Nucleus accumbens (tissue), 56 donors: ENCODE results near the gene ANO1.
A peak's percentile ranks its signal among the peaks of the same experiment; 100 is the strongest.

ENCODE experiments used
- DNase-seq, 56 donors: peaks; one replicate each; lab custom pipeline; 2025; lab: John Stamatoyannopoulos, UW

The ANO1 gene

DNA sequence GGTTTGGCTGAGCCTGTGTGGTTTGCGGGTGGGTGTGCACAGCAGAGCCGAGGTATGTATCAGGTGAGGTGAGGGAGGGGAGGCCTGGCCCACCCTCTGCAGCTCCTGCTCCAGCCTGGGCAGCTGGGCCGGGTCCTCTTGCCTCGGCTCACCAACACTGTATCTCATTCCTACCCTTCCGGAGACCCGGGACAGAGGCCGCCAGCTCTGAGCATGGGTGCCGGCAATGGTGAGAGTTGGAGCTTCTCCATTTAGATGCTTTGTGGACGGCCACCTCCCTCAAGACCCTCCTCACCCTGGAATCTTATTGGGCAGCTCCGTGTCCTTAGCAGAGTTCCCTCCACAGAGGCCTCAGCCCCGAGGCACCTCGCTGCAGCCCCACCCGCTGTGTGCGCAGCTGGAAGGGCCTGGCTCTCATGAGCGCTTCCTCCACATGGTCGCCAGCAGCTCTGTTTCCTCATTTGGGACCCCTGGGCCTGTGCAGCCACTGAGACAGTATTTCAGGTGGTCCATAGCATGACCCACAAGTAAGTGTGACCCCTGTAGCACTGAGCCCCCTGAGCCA lies 55.7 kb downstream of the ANO1 start:
- no peak for DNase-seq

DNA sequence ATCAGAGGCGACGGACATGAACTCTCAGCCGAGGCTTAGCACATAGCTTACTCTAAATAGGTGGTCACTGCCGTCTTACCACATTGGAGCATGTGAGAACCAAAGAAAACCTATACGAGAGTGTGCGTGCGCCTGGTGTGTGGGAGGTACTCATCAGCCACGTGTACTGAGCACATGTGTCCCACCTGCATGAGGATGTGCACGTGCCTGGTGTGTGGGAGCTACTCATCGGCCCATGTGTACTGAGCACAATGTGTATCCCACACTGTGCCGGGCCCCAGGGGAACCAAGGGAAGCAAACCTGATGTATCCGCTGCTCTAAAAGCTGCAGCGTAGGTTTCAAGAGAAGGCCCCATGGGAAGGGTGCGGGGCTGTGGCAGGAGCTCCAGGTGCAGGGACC lies 56.4 kb downstream of the ANO1 start:
- no peak for DNase-seq

DNA sequence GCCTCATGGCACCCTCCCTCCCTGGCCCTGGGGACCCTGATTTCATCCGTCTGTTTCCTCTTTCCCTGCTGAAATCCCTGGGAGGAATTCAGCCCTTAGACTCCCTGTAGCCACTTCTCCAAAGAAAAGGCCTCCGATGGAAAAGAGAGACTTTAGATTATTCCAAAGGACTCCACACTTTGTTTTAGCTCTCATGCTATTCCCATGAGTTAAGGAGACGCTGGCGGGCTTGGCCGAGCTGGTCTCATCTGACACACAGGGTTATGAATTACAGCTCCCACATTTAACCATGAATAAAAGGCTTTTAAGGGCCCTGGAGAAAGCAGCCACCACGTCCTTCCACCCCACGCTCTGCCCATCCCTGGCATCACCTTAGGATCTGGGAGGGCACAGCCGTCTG lies 57.0 kb downstream of the ANO1 start:
- DNase-seq: no peak

DNA sequence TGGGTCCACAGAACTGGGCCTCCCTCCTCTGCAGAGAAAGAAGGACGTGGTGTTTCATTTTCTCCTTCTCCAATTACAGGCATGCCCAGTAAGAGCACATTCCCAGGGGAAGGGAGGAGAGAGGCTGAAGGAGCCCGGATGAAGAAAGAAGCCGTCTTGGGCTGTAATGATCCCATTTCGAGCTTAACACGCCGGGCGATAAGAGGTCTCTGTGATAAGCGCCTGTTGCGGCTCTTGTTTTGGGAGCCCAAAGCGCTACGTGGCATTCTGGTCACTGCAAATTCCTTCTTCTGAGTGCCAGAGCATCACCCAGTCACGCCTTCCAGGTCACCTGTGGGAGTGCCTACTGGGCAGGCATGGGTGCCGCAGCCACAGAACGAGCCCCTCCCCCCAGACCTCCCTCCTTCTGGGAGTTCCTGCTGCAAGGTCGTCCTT lies 57.5 kb downstream of the ANO1 start:
- no peak for DNase-seq

DNA sequence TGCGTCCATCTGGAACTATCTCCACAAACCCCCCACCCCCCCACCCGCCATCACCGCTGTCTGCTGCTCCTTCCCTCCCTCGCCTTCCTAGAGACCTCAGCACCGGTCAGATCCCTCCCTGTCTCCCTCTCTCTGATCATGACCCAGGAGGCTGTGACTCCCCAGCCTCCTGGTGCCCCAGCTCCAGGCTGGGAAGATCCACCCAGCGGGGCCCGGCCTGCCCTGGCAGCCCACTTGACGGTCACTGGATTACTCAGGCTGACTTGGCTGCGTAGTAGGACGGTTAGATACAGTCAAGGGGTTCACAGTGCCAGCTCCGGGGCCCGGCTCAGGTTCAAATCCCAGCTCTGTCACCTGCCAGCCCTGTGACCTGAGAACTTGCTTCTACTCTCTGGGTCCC lies 59.3 kb downstream of the ANO1 start:
- DNase-seq: no peak

DNA sequence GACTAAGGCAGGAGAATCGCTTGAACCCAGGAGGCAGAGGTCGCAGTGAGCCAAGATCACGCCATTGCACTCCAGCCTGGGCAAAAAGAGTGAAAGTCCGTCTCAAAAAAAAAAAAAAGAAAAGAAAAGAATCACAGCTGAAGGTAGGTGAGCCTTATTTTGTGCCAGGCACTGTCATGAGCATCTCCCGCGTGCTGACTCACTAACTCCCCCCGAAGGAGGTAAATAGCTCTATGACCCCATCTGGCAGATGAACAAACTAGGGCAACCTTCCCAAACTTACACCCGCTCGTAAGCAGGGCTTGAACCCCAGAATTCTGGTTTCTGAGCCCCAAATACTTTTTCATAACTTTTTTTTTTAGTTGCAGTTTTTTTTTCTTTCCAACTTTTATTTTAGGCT lies 60.3 kb downstream of the ANO1 start:
- no peak for DNase-seq

DNA sequence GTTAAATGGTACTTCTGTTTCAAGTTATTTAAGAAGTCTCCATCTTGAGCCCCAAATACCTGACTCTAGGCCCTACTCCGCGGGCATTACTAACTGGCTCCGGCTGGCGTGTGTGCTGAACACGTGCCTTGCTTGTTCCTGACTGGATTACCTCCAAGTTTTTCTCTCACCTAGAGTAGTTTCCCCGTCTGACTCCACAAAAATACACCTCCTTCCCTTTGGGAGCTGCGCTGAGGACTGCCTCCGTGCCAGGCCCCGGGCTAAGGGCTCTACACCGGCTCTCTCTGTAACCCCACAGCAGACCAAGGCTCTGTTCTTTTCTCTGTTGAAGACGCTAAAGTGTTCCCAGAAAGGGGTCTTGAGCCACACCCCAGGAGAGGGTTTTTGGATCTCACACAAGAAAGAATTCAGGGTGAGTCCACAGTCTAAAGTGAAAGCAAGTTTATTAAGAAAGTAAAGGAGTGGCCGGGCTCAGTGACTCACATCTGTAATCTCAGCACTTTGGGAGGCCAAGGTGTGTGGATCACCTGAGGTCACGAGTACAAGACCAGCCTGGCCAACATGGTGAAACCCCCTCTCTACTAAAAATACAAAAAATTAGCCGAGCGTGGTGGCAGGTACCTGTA lies 61.8 kb downstream of the ANO1 start:
- DNase-seq: no peak

DNA sequence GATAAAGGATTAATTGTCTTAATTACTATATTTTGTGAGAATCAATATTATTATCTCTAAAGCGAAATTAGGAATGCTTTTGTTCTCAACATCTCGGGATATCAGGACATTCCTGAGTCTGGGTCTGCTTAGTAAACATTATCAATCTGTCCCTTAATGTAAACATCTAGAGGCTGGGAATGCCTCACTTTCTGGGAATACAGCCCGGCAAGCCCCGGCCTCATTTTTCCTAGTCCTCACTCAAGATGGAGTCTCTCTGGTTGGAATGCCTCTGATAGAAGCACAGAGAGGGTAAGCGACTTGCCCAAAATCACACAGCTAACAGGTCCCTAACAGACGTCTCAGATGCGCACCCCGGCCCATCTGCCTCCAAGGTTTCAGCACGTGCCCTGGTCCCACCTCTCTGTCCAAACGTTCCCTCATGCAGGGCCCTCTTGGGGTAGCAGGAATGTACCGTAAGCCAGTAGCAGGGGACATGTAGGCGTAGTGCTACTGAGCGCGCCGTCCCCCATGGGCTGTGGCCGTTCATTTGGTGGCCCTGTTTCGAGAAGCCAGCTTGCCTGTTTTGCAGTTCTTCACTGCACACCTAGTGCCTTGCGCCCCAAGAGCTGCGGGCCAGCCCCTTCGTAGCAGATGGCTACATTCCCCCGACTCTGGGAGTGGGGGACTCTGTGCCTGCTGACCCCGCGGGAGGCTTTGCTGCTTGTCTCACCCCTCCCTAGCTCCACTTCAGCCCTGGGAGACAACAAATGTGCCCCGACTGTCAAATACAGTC lies 62.8 kb downstream of the ANO1 start:
- peak in 4 of 56 donors; percentile 2 to 13 (median 10) for DNase-seq

DNA sequence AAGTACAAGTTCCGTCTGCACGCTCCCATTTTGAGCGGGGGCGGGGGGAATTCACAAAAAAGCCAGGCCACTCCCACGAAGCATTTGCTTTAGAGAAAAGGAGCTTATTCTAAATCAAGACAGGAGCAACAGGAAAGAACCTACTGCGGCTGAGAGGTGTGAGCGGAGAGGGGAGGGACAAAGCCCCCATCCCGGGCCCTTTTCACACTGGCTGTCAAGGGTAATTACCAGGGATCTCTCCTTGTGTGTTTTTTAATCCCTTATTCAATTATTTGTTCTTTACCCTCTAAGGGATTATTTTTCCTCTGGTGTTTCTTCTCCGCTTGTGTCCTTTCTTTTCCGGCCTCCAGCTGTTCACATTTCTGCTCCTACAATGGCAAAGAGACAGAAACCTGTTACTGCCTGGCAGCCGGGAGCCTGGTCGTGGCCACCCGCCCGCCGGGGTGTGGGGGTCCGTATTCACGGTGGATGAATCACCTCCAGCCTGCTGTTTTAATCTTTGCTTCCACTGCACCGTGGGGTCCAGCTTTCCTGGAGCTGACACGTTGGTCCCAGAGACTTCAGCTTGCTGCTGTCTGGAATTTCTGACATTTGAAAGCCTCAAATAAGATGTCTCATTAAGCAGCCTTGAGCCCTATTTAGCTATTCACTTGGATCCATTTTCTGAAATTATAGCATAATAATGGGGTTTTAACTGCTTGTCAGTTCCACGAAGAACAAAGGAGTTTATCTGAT lies 63.5 kb downstream of the ANO1 start:
- DNase-seq: peak in 5 of 56 donors; percentile 5 to 23 (median 13)

DNA sequence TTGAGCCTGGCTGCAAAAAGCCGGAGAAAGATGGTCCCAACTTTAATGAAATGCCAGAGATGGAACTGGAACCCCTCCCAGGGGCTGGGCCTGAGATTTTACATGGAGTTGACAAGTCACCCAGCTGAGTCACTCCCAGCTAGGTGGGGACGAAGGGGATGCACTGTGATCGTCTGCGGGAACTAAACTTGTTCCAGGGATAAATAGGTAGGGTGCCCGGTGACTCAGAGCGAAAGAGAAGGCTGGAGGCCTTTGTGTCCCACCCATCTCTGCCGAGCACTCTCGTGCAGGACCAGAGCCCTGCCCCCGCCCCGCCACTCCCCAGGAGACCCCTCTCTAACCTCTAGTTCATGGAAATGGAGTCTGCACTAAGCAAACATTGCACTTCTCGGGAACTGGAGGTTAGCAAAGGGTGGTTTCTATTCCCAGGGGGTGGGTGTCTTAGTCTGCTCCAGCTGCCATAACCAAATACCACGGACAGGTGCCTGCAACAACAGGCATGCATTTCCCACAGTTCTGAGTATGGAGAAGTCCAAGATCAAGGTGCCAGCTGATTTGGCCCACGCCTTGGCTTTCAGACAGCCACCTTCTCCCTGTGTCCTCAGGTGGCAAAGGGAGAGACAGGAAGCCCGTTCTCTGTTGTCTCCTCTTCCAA lies 64.2 kb downstream of the ANO1 start:
- peak in 5 of 56 donors; percentile 2 to 18 (median 5) for DNase-seq

DNA sequence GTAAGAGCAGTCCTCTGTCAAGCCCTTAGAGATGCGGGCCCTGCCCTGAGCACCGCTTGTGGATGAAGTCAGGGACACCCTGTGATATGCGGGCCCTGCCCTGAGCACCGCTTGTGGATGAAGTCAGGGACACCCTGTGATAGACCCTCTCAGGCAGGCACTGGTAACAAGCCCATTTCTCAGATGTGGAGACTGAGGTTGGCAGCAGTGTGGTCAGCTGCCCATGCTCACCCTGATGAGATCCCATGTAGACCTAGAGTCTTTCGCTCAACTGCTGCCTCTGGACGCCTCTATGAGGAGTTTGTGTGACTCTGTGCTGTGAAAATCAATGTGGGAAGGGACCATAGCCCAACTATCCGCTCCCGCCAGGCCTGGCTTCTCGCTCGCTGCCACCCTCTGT lies 66.1 kb downstream of the ANO1 start:
- no peak for DNase-seq

DNA sequence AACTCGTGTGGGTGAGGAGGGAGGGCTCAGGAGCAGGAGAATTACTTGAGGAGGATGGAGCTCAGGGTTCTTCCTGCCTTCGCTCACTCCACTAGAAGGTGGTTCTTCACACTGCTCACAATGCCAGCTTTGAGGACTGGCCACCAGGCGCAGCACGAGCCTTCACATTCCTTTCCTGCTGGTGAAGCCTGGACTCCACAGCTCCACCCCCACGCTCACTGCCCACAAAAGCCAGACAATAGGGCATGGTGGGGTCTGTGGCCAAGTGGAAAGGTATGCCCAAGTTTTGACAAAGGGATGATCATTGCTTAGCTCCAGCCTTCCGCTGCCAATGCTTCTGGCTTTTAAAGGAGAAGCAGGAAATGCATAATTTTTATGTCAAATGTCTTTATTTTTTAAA lies 67.0 kb downstream of the ANO1 start:
- no peak for DNase-seq

DNA sequence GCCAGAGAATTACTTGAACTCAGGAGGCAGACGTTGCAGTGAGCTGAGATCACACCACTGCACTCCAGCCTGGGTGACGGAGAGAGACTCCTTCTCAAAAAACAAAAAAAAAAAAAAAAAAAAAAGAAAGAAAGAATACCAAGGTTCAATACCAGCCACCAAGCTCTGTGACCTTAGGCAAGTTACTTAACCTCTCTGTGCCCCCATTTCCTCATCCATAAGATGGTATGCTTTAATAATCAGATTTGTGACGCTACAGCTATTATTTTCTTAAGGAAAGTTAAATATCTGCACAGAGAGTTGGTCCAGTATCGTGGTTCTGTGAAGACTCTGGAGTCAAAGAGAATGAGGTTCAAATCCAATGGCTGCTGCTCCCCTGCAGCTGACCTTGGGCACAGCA lies 67.7 kb downstream of the ANO1 start:
- no peak for DNase-seq

DNA sequence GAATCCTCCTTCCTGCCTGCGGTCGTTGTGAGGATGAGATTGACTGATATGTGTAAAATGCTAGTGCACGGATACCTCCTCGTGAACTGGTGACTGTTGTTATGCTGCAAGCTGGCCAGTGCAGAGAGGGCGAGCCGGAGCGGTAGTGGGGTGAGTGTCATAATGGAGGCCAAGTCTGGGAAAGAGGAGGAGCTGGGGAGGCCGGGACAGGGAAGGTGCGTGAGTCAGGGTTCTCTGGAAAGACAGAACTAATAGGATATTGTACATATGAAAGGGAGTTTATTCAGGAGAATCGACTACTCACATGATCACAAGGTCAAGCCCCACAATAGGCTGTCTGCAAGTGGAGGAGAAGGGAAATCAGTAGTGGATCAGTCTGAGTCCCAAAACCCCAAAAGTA lies 68.2 kb downstream of the ANO1 start:
- no peak for DNase-seq

DNA sequence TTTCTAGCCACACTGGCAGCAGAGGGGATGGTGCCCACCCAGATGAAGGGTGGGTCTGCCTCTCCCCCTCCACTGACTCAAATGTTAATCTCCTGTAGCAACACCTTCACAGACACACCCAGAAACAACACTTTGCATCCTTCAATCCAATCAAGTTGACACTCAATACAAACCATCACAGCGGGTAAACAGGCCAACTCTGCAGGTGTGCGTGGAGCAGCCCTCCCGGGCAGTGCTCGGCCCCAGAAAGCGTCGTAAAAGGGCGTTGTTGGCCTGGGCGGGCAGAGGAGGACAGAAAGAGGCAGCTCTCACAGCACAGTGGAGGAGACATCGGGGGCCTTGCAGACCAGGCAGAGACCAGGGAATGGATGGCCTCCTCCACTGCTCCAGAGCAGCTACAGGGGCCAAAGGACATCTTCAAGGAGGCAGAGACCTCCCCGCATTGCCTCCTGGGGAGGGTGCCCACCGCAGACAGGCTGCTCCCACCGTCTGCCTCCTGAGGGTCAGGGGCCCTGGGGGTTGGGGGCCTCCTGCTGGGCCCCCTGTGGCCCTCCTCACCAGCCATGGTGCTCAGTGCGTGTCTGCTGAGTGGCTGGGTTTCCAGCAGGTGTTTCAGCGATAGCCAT lies 68.9 kb downstream of the ANO1 start:
- DNase-seq: no peak

DNA sequence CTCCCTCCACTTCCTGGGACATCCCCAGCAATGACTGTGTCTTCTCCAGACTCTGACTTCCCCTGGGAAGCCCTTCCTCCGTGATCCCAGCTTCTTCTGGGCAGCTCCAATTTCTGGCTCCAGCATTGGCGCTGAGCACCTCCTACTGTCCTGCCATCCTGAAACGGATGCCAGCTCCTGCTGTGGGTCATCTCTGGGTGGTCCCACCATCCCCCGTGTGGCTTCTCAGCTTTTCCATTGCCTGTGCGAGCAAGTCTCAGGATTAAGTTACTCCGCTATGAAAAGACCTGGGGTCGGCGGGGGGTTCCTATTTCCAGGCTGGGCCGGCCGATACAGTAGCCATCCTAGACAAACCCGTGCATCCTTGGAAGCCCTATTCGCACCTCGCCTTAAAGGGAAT lies 69.6 kb downstream of the ANO1 start:
- DNase-seq: no peak

DNA sequence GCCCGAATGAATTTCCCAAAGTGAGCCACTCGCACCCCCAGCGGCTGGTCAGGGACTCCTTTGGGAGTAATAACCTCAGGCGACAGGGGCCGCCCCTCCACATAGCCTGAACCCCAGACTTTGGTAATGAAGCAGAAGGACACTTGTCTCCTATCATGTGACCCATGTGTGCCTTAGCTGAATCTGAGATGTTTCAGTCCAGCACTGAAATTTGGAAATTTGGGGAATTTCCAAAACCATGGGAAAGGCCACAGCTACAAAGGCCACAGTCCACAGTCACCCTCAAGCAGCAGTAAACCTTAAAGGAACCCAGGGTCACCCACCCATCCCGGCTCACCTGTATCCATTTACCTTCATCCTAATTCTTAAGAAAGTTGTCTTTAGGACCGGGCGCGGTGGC lies 73.6 kb downstream of the ANO1 start:
- DNase-seq: no peak

DNA sequence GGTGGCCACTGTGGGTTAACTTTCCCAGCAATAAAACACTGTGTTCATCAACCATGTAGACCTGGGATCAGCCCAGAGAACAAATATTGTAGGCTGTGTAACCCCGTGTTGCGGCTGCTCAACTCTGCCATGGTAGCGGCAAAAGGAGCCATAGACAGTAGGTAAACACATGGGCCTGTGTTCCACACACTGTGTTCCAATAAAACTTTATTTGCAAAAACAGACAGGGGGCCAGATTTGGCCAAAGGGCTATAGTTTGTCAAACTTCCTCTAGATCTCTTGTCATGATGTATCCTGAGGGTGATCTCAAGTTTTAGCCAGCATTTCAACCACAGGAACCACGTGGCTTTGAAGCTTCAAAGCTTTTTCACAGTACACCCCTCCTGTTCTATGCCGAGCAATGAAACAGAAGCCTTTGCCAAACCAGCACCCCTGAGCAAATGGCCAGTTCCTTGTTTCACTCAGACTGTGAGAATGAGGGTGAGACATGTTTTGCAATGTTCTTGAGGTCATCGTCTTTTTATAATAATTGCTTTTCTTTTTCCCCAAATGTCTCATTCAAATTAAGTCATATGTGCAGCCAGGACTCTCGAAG lies 75.1 kb downstream of the ANO1 start:
- DNase-seq: no peak

DNA sequence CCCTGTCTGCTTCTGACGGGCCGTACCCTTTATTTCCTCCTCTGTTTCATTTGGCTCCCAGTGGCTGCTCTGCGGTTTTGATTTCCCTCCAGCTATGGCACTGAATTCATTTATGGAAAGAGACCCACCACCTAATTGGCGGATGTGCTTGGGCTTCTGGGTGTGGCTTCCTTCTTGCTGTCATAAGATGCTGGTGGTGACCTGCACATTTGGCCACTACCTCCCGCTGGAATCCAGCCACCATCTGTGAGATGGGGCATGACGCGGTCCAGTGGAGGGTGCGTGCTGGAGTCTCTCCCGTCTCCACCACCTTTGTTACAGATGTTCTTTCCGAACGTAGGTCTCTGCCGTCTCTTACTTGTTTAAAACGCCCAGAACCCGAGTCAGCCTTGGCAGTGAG lies 77.3 kb downstream of the ANO1 start:
- no peak for DNase-seq
